T-cell (primary cell): ENCODE data around the gene HPCAL1. TPM values are rescaled to one million over a fixed set of nuclear protein-coding genes. Genes with fewer than 3 reads are reported as not detected.

ENCODE experiments used
- ATAC-seq, 4 experiments: fragments of 200-7000 bp in 3 of 4; fragments of 150-1000 bp in 1 of 4; cut with Tn5 transposase; replicated peaks in 1 of 4; 1 replicate in 3 of 4; 2 replicates in 1 of 4; pipeline ENCODE4 v1.10.0; 2021; ENCODE audit warnings: moderate library complexity in 3 of 4, mild to moderate bottlenecking in 2 of 4, moderate number of reproducible peaks in 1 of 4
- CTCF ChIA-PET, 2 donors: fragments of 300-600 bp; sonication (Branson Sonifier 250); formaldehyde crosslinking; loops; one replicate each; lab custom pipeline; 2022; ENCODE audit warnings: antibody characterized with exemption in 2 of 2; lab: Charles Lee
- POLR2A ChIA-PET, 2 donors: fragments of 300-600 bp; sonication (Branson Sonifier 250); formaldehyde crosslinking; loops; one replicate each; lab custom pipeline; 2022; ENCODE audit warnings: antibody characterized with exemption in 2 of 2; lab: Charles Lee
- DNase-seq, 35 experiments: peaks; one replicate each; pipeline versions ENCODE4 v3.0.0 to v3.0.0-alpha.2; 2013 to 2023
- H3K27ac ChIP-seq: one replicate; pipeline ENCODE4 v1.5.1; 2013; ENCODE audit warnings: low read length
- H3K27me3 ChIP-seq, 2 experiments: replicated peaks in 1 of 2; 1 replicate in 1 of 2; 2 replicates in 1 of 2; pipeline versions ENCODE4 v1.6.1 to v1.7.0; 2013; ENCODE audit warnings: low read length in 1 of 2, mixed read lengths in 1 of 2; ENCODE audit not compliant: control insufficient read depth in 2 of 2, insufficient read depth in 2 of 2; ENCODE audit errors: extremely low read depth in 1 of 2
- H3K36me3 ChIP-seq, 2 donors: 1 replicate in 1 of 2; 2 replicates in 1 of 2; pipeline versions ENCODE4 v1.6.1 to v1.7.0; 2013; ENCODE audit warnings: low read length in 1 of 2; ENCODE audit not compliant: control insufficient read depth in 2 of 2, insufficient read depth in 1 of 2; ENCODE audit errors: extremely low read depth in 1 of 2
- H3K4me1 ChIP-seq, 2 experiments: 1 replicate in 1 of 2; 2 replicates in 1 of 2; pipeline versions ENCODE4 v1.6.1 to v1.7.0; 2013; ENCODE audit warnings: low read length in 2 of 2, mixed read lengths in 1 of 2; ENCODE audit not compliant: insufficient read depth in 2 of 2, control insufficient read depth in 1 of 2; ENCODE audit errors: extremely low read depth in 1 of 2
- H3K4me3 ChIP-seq, 2 donors: 1 replicate in 1 of 2; 2 replicates in 1 of 2; pipeline versions ENCODE4 v1.5.1 to v1.7.0; 2013; ENCODE audit warnings: mild to moderate bottlenecking in 2 of 2, low read length in 1 of 2, moderate library complexity in 1 of 2; ENCODE audit not compliant: control insufficient read depth in 1 of 2; ENCODE audit errors: extremely low read depth in 1 of 2
- H3K9me3 ChIP-seq: 2 replicates; pipeline ENCODE4 v1.7.0; 2013
- H3K27ac Mint-ChIP-seq, 2 donors: one replicate each; pipeline ENCODE4 v1.8.0; 2020 to 2021; ENCODE audit warnings: mild to moderate bottlenecking in 2 of 2, mixed read lengths in 2 of 2
- H3K27me3 Mint-ChIP-seq, 2 donors: one replicate each; pipeline ENCODE4 v1.8.0; 2021 to 2022; ENCODE audit warnings: mixed read lengths in 2 of 2
- H3K36me3 Mint-ChIP-seq: one replicate; pipeline ENCODE4 v1.8.0; 2021; ENCODE audit warnings: mixed read lengths
- H3K4me1 Mint-ChIP-seq, 3 donors: one replicate each; pipeline ENCODE4 v1.8.0; 2020 to 2022; ENCODE audit warnings: mixed read lengths in 3 of 3, mild to moderate bottlenecking in 1 of 3
- H3K4me3 Mint-ChIP-seq, 3 donors: one replicate each; pipeline ENCODE4 v1.8.0; 2020 to 2022; ENCODE audit warnings: mild to moderate bottlenecking in 3 of 3, mixed read lengths in 3 of 3, moderate library complexity in 3 of 3
- H3K9me3 Mint-ChIP-seq, 3 donors: one replicate each; pipeline ENCODE4 v1.8.0; 2020 to 2022; ENCODE audit warnings: mixed read lengths in 3 of 3
- WGBS: methylation state at CpG from one replicate; pipeline ENCODE4 v1.1.5; 2013; ENCODE audit warnings: missing lambda C conversion rate; ENCODE audit not compliant: insufficient coverage; 5-methylcytosine and 5-hydroxymethylcytosine counted together
- total RNA-seq, 35 experiments: library from RNA in 6 of 35; stranded (reverse) in 6 of 35; fragments of 120-200 nt in 1 of 35; gene quantifications; one replicate each; pipeline versions ENCODE4 v1.2.1 to v1.2.4 and lab custom pipeline; 2013 to 2026

The HPCAL1 gene
- total RNA-seq, 5 donors from 2014 or later (not counting 1 experiment from before 2014, with no cell fraction given), result 39.5 to 87.3 (median 83.2) TPM

DNA sequence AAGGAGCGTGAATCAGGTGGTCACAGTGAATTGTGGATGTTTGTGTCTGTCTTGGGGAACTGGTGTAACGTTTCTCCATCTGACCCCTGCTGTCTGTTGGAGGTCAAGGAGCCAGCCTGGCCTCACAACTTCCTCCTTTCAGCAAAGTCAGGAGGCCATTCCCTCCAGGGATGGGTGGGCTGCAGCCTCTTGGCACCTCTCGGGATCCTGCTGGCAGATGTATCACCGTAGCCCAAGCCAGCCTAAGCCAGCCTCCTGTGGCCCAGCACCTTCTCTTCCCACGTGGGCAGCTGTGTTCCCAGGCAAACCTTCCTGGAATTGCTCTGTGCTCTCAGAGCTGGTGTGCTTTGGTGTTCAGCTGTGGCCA lies 30.5 kb downstream of the HPCAL1 start:
- peak overlapping the region; percentile 84 to 99 for H3K27ac Mint-ChIP-seq
- DNase-seq (no peak), ATAC-seq (no peak)
- peak overlapping the region in 2 of 3 donors; percentile 25 to 91 for H3K4me3 Mint-ChIP-seq
- H3K27me3 ChIP-seq, result no peaks in the 10 kb centered on the region
- no peak overlapping the region for H3K27ac ChIP-seq
- ChIA-PET POLR2A (no interaction called here), CTCF (interaction anchor here in 1 of 2 donors (1.6 kb wide), 1 partner anchor 76 kb away, joined by 4 read pairs; no protein-coding TSS in a partner anchor)
- no peak overlapping the region for H3K4me3 ChIP-seq
- H3K4me1 Mint-ChIP-seq, result peaks cover 76 to 84% (median 81%) of the 10 kb centered on the region in 3 donors
- peaks cover 51 to 58% of the 10 kb centered on the region in 2 experiments for H3K4me1 ChIP-seq
- WGBS, result 93% methylated on average over 3 of the region's 5 CpGs
- peaks cover 25% of the 10 kb centered on the region for H3K36me3 Mint-ChIP-seq
- no peaks in the 10 kb centered on the region for H3K9me3 Mint-ChIP-seq
- H3K36me3 ChIP-seq, result peaks cover 4 to 5% of the 10 kb centered on the region in 2 donors
- H3K27me3 Mint-ChIP-seq, result no peaks in the 10 kb centered on the region
- H3K9me3 ChIP-seq, result no peaks in the 10 kb centered on the region

DNA sequence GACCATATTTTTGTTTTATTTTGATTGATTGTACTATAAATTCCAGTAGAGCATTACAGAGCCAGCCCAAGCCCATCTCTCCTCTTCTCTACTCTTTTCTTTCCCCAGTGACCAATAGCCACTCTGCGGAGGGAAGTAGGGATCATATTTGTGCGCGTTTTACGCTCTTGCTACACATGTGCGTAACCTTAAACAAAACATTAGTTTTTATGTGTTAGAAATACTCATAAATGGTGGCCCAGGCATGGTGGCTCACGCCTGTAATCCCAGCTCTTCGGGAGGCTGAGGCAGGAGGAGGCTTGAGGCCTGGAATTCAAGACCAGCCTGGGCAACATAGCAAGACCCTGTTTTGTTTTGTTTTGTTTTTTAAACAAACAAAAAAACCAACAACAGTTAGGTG lies 31.3 kb downstream of the HPCAL1 start:
- no peaks in the 10 kb centered on the region for H3K9me3 ChIP-seq
- peak overlapping the region in 1 of 3 donors; percentile 91 for H3K4me3 Mint-ChIP-seq
- H3K27ac Mint-ChIP-seq, result peak overlapping the region; percentile 55 to 99
- peaks cover 76 to 84% (median 81%) of the 10 kb centered on the region in 3 donors for H3K4me1 Mint-ChIP-seq
- no peaks in the 10 kb centered on the region for H3K27me3 Mint-ChIP-seq
- H3K36me3 ChIP-seq, result peaks cover 4 to 10% of the 10 kb centered on the region in 2 donors
- H3K36me3 Mint-ChIP-seq, result peaks cover 32% of the 10 kb centered on the region
- DNase-seq, result no peak
- H3K27ac ChIP-seq, result no peak overlapping the region
- no peak for ATAC-seq
- POLR2A ChIA-PET, result no interaction called here
- CTCF ChIA-PET, result interaction anchor here in 1 of 2 donors (1.6 kb wide), 1 partner anchor 75 kb away, joined by 4 read pairs; no protein-coding TSS in a partner anchor
- H3K4me3 ChIP-seq, result no peak overlapping the region
- no peaks in the 10 kb centered on the region for H3K27me3 ChIP-seq
- peaks cover 46 to 57% of the 10 kb centered on the region in 2 experiments for H3K4me1 ChIP-seq
- no peaks in the 10 kb centered on the region for H3K9me3 Mint-ChIP-seq
- WGBS, result no CpG with 5 or more reads among the region's 7 CpGs

DNA sequence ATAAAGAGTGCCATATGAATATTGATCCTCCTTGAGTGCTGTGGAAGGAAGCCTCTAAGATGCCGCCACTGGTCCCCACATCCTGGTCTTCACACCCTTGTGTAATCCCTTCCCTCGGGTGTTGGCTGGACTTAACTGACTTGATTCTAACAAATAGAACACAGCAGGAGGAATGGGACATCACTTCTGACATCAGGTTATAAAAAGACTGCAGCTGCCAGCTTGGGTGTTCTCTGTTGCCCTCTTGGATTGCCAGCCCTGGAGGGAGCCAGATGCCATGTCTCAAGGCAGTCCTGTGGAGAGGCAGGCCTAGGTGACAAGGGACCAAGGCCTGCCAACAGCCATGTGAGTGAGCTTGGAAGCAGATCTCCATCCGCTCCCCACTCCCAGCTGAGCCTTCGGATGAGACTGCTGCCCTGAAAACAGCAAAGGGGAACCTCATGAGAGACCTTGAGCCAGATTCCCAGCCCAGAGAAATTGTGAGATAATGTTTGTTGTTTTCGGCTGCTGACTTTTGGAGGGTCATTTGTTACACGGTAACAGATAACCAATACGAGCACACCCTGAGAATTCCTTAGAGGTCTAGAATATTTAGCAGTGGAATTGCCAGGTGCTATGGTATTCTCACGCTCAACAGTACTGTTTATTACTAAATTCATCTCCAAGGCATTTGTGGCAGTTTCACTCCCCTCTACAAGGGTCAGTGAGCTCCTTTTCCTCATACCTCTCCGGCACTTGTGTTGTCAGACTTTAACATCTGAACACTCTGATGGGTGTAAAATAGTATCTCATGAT lies 32.5 kb downstream of the HPCAL1 start:
- DNase-seq (no peak), ATAC-seq (no peak)
- ChIA-PET POLR2A (no interaction called here), CTCF (interaction anchor here in 1 of 2 donors (1.6 kb wide), 1 partner anchor 74 kb away, joined by 4 read pairs; no protein-coding TSS in a partner anchor)
- H3K27me3 ChIP-seq, result no peaks in the 10 kb centered on the region
- H3K9me3 ChIP-seq, result no peaks in the 10 kb centered on the region
- Mint-ChIP-seq H3K27ac (peak overlapping the region in 1 of 2 donors; percentile 28), H3K4me3 (no peak overlapping the region), H3K4me1 (peaks cover 72 to 83% (median 80%) of the 10 kb centered on the region in 3 donors), H3K9me3 (no peaks in the 10 kb centered on the region), H3K36me3 (peaks cover 36% of the 10 kb centered on the region), H3K27me3 (no peaks in the 10 kb centered on the region)
- peaks cover 42 to 52% of the 10 kb centered on the region in 2 experiments for H3K4me1 ChIP-seq
- no peak overlapping the region for H3K27ac ChIP-seq
- 100% methylated on average over 4 of the region's 9 CpGs for WGBS
- H3K4me3 ChIP-seq, result no peak overlapping the region
- H3K36me3 ChIP-seq, result peaks cover 6 to 13% of the 10 kb centered on the region in 2 donors

DNA sequence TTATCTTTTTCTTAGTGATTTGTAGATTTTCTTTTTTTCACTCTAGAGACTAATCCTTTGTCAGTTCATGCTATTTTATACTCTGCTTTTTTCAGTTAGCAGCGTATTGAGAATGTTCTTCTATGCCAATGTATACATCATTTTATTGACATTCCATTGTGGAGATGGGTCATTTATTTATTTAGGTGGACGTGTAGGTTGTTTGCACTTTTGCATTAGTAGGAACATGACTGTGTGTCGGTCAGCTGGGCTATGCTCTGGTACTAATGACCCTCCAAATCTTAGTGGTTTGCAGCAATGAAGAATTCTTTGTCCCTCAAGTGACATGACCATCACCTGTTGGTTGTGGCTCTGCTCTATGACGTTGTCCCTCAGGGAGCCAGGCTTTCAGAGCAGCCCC lies 33.6 kb downstream of the HPCAL1 start:
- POLR2A ChIA-PET, result no interaction called here
- Mint-ChIP-seq H3K4me3 (no peak overlapping the region), H3K36me3 (peaks cover 36% of the 10 kb centered on the region), H3K9me3 (no peaks in the 10 kb centered on the region), H3K4me1 (peaks cover 72 to 83% (median 81%) of the 10 kb centered on the region in 3 donors), H3K27ac (no peak overlapping the region), H3K27me3 (no peaks in the 10 kb centered on the region)
- DNase-seq (no peak), ATAC-seq (no peak)
- H3K9me3 ChIP-seq, result no peaks in the 10 kb centered on the region
- H3K27me3 ChIP-seq, result no peaks in the 10 kb centered on the region
- CTCF ChIA-PET, result interaction anchor here in 1 of 2 donors (0.9 kb wide), 1 partner anchor 35 kb away, joined by 3 read pairs; no protein-coding TSS in a partner anchor
- H3K4me3 ChIP-seq, result no peak overlapping the region
- peaks cover 6 to 14% of the 10 kb centered on the region in 2 donors for H3K36me3 ChIP-seq
- H3K27ac ChIP-seq, result no peak overlapping the region
- peaks cover 36 to 51% of the 10 kb centered on the region in 2 experiments for H3K4me1 ChIP-seq
- WGBS, result 100% methylated on average over 2 of the region's 4 CpGs

DNA sequence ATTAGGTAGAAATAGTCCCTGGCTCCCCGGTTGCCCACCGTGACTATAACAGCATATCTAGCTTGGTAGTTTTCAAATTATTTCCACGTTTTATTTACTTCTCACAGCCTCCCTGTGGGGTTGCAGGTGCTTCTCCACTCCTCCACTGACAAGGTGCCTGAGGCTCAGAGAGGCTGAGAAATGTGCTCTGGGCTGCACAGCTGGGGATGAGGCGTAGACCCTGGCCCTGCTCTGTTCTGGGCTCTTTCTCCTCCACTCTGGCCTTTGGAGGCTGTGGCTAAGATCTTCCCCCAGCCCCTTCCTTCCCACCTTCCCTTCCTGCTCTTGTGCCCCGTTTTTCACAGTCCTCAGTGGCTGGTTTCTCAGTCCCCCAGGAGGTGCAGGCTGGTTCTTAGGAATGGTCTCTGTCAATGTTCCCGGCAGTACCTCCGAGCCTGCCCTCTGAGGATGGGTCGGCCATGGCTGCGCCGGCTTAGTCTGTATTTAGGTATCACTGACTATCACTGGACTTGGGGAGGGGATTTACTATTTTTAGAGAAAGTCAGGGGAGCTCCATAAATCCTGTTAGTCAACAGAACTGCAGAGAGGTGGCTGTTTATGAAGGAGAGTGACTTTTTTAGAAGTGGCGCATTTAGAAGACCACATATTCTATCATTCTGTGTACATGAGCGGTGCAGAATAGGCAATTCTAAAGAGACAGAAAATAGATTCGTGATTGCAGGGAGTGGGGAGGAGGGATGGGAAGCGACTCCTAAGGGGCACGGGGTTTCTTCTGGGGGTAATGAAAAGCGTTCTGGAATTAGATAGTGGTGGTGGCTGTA lies 35.0 kb downstream of the HPCAL1 start:
- no peak for ATAC-seq
- ChIA-PET POLR2A (no interaction called here), CTCF (interaction anchor here in 1 of 2 donors (0.7 to 0.9 kb wide), 2 partner anchors 36 to 145 kb away, joined by 3 read pairs; no protein-coding TSS in a partner anchor)
- WGBS, result 89% methylated on average over 8 of the region's 16 CpGs
- no peak overlapping the region for H3K4me3 ChIP-seq
- peaks cover 23 to 49% of the 10 kb centered on the region in 2 experiments for H3K4me1 ChIP-seq
- no peak overlapping the region for H3K27ac ChIP-seq
- peak overlapping the region in 1 of 3 donors; percentile 38 for H3K4me3 Mint-ChIP-seq
- peaks cover 68 to 76% (median 73%) of the 10 kb centered on the region in 3 donors for H3K4me1 Mint-ChIP-seq
- no peaks in the 10 kb centered on the region for H3K27me3 ChIP-seq
- H3K36me3 ChIP-seq, result peaks cover 6 to 14% of the 10 kb centered on the region in 2 donors
- H3K9me3 ChIP-seq, result no peaks in the 10 kb centered on the region
- no peak for DNase-seq
- H3K9me3 Mint-ChIP-seq, result no peaks in the 10 kb centered on the region
- no peaks in the 10 kb centered on the region for H3K27me3 Mint-ChIP-seq
- H3K36me3 Mint-ChIP-seq, result peaks cover 36% of the 10 kb centered on the region
- H3K27ac Mint-ChIP-seq, result peak overlapping the region in 1 of 2 donors; percentile 1
